NAMALWA (cell line): ENCODE results near the gene DESI1.
"Not testable (repeated sequence)": the region's sequence is repeated elsewhere in the genome, so short reads cannot be mapped to it uniquely, and the experiment has no call there.

Experiments used
- DNase-seq: peaks from one replicate; pipeline ENCODE4 v3.0.0-alpha.2; 2015; ENCODE audit warnings: low spot score

Gene DESI1

DNA sequence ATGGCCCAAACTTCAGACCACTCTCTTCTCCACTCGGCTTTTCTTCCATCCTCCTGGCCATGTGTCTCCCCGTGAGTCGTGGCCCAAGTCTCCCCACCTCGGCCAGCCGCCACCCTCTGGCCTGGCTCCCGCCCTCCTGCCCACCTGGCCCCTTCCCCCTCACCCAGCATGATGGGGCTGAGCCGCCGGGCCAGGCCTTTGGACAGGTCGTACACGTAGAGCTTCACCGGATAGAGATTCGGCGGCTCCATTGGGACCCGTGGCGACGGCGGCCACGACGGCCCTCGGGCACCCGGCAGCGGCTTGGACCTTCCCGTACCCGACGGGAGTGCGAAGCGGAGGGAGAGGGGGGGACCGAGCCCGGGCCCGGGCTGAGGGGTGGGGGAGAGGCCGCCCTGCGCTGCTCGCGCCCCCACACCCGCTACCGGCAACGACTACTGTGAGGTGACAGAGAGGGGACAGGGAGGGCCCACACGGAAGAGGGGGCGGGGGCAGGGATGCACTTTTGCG is at the start of gene DESI1:
Gene DESI1 (minus strand): TSS at position 455 of the 510 bp plus-strand sequence. CDS start 204 bp downstream, at position 251.
- DNase-seq: no peak

GRCh38 chr22:41668971-41669911 is 48.4 kb upstream of the DESI1 start:
- DNase-seq: no peak

DNA sequence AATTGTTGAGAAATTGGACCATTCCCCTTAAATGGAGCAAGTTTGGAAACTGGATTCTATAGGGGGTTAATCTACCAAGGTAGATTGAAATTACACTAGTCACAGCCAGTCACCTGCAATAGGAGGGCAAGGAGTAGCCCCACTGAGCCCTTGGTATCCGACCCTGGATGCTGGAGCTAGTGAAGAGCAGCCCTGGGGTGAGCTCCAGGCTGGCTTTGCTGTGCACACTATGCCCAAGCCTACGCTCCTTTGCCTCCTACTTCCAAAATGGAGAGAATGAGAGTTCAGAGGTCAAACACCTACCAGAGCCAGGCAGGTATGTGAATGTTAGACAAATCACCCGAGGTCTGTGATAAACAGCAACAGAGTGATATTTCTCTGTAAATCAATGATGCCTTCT is 44.1 kb upstream of the DESI1 start:
- no peak for DNase-seq

GRCh38 chr22:41664490-41664889 is 43.6 kb upstream of the DESI1 start:
- DNase-seq: no peak

DNA sequence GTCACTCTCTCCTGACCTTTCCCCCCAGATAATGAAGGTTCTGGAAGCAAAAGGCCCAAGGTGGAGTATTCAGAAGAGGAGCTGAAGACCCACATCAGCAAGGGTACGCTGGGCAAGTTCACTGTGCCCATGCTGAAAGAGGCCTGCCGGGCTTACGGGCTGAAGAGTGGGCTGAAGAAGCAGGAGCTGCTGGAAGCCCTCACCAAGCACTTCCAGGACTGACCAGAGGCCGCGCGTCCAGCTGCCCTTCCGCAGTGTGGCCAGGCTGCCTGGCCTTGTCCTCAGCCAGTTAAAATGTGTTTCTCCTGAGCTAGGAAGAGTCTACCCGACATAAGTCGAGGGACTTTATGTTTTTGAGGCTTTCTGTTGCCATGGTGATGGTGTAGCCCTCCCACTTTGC is 42.8 kb upstream of the DESI1 start:
- not testable (repeated sequence) for DNase-seq

DNA sequence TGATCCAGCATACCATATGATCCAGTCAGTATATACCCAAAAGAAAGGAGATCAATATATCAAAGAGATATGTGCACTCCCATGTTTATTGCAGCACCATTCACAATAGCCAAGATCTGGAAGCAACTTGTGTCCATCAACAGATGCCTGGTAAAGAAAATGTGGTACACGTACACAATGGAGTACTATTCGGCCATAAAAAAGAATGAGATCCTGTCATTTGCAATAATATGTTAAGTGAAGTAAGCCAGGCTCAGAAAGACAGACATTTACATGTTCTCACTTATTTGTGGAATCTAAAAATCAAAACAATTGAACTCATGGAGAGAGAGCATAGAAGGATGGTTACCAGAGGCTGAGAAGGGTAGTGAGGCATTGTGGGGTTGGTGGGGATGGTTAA is 40.9 kb upstream of the DESI1 start:
- DNase-seq: no peak

DNA sequence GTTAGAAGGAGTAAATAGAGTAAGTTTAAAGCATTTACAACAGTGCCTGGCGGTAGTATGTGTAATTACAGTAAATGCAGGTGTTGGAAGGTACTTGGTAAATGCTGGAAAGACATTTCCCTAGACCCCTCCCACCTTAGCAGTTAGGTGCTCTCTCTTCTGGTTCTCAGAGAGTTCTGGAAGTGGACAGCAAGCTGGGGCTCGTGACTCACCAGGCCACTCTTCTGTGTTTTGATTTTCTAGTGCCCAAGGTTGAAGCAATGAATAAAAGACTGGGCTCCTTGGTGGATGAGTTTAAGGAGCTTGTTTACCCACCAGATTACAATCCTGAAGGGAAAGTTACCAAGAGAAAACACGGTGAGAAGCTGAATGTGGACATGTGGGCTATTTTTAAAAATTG is 40.2 kb upstream of the DESI1 start:
- no peak for DNase-seq

DNA sequence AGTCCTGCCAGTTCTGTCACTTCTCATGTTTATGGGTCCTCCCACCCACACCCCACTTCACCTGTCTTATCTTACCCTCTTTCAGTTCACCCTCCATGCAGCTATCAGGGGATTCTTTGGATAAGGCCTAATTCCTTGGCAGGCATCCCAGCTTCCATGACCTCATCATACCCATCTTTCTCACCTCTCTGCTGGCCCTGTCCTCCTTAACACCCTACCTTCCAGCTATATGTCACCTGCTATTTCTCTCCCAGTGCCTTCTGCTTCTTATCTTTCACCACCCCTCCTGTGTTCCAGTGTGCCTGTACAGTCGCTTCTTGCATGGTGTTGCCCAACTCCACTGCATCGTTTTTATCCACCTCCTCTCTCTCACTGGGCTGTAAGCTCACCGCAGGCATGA is 39.6 kb upstream of the DESI1 start:
- DNase-seq: no peak

GRCh38 chr22:41659941-41660340 is 39.1 kb upstream of the DESI1 start:
- no peak for DNase-seq

GRCh38 chr22:41658869-41659268 is 38.0 kb upstream of the DESI1 start:
- DNase-seq: no peak

DNA sequence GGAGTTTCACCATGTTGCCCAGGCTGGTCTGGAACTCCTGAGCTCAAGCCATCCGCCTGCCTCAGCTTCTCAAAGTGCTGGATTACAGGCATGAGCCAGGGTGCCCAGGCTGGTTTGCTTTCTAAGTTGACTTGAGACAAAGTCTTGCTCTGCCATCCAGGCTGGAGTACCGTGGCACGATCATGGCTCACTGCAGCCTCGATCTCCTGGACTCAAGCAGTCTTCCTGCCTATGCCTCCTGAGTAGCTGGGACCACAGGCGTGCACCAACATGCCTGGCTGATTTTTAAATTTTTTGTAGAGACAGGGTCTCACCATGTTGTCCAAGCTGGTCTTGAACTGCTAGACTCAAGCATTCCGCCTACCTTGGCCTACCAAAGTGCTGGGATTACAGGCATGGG is 36.9 kb upstream of the DESI1 start:
- DNase-seq: no peak

DNA sequence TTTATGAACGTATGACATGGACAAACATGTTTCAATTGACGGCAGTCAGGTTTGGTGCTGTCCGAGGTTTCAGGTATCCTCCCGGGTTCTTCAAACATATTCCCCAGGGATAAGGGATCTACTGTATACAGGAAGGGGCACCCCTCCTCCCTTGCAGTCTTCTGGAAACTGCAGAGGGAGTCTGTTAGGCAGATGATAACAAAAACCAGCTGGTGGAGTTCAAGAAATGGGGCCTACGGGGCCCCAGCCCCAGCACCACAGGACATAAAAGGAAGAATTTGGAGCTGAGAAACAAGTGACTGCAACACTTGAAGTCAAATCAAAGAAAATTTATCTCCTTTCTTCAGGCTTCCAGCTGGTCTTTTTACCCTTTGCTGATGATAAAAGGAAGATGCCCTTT is 35.7 kb upstream of the DESI1 start:
- no peak for DNase-seq

- no peak for DNase-seq
Observed at GRCh38 chr22:41654322-41654721, 33.5 kb upstream of the DESI1 start.

GRCh38 chr22:41650821-41651220 is 30.0 kb upstream of the DESI1 start:
- DNase-seq: no peak

DNA sequence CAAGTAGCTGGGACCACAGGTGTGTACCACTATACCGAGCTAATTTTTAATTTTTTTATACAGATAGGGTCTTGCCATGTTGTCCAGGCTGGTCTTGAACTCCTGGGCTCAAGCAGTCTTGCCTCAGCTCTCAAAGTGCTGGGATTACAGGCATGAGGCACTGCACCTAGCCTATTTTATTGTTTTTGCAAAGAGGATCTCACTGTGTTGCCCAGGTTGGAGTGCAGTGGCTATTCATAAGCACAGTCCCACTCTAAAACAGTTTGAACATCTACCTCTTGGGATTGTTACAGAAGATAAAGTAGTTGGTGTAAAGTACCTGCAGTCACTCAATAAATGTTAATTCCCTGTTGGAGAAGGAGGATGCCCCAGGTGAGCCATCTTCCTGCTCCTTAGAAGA is 29.4 kb upstream of the DESI1 start:
- no peak for DNase-seq

DNA sequence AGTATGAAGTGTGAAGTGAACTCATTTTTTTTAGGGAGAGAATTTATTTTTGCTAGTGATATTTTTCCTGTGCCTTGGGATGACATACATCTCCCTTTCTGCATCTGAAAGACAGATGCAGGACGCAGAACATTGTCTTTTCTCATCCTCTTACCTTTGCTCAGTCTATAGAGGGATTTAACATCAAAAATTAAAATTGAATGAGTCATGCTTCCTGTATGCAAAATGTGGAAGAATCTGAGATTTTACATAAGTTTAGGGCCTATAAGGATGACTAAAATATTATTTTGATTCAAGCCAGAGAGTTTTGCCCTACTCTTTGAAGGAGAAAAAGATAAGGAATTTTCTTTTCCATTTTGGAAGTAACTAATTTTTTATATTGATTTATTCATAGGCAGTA is 27.6 kb upstream of the DESI1 start:
- no peak for DNase-seq

DNA sequence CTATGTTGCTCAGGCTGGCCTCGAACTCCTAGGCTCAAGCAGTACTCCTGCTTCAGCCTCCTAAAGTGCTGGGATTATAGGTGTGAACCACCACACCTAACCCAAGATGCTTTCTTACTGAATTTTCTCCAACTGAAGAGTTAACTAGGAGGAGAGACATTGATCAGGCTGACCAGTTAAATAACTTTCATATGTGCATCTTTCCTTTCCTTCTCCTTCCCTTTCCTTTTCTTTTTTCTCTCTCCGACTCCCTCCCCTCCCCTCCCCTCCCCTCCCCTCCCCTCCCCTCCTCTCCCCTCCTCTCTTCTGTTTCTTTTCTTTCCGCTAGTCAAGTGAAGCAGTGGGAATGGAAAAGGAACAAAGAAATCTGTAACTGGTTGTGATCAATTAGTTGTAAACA is 26.9 kb upstream of the DESI1 start:
- DNase-seq: no peak

DNA sequence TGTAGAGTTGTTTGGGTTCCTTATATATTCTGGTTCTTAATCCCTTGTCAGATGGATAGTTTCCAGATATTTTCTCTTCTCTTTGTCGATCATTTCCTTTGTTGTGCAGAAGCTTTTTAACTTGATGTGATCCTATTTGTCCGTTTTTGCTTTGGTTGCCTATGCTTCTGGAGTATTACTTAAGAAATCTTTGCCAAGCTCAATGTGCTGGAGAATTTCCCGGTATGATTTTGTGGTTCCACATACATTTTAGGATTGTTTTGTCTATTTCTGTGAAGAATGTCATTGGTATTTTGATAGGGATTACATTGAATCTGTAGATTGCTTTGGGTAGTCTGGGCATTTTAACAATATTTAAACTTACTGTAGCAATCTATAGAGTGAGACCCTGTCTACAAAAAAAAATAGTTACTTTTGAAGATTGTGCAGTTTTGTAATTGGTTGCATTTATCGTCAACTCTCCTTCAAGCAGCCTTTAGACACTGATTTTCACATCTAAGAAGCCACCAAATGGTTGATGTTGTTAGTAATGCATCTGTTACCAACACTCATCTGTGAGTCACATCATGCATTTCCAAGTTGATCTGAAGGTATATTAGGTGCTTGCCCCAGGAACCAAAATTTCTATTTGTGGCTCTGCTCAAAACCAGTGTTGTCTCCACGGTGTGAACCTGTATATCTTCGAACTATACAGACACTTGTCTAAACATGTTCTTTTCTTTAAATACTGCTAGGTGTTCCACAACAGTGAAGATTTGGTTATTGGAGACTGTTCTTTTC is 21.7 kb upstream of the DESI1 start:
- DNase-seq: no peak

- DNase-seq: no peak
Observed at GRCh38 chr22:41641854-41642253, 21.0 kb upstream of the DESI1 start.

DNA sequence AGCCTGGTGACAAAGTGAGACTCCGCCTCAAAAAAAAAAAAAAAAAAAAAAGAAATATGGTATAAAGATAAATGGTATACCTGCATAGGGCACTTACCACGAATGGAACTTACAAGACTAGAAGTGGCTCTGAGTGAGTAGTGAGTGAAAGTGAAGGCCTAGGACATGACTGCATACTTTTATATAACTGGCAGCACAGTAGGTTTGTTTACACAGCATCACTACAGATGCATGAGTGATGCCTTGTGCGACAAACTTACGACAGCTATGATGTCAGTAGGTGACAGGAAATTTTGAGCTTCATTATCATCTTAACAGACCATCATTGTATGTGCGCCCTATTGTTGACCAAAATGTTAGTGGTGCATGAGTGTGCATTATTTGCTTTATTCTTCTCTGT is 17.9 kb upstream of the DESI1 start:
- no peak for DNase-seq

DNA sequence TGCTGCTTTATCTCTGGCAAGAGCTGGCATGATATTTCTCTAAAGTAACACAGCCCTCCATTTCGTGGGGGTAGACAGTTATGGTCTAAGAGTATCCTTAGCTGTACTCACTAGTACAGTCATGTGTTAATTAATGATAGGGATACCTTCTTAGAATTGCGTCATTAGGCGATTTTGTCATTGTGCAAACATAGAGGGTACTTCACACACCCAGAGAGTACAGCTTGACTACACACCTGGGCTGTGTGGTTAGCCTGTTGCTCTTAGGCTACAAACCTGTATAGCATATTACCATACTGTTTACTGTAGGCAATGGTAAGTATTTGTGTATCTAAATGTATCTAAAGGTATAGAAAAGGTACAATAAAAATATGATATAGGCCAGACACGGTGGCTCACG is 17.3 kb upstream of the DESI1 start:
- no peak for DNase-seq

DNA sequence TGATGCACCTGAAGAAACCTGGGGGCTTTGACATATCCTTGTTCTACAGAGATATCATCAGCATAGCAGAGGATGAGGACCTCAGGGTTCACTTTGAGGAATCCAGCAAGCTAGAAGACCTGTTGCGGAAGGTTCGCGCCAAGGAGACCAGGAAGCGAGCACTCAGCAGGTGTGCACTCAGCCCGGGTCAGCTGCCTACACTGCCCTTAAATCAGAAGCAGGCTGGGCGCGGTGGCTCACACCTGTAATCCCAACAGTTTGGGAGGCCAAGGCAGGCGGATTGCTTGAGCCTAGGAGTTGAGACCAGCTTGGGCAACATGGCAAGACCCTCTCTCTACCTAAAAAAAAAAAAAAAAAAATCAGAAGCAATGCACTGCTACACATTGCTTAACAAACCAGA is 16.8 kb upstream of the DESI1 start:
- not testable (repeated sequence) for DNase-seq

DNA sequence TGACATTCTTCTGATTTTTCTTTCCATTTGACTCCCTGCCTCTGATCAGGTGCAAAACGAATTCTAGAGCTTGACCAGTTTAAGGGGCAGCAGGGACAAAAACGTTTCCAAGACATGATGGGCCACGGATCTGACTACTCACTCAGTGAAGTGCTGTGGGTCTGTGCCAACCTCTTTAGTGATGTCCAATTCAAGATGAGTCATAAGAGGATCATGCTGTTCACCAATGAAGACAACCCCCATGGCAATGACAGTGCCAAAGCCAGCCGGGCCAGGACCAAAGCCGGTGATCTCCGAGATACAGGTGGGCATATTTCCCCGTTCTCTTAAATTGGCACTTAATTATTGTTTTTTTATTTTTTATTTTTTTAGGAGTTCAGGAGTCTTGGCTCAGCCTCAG is 15.6 kb upstream of the DESI1 start:
- DNase-seq: no peak
